ENCODE data around the gene NAB2. TPM values are rescaled to one million over a fixed set of nuclear protein-coding genes. Genes with fewer than 3 reads are reported as not detected.

Gene NAB2
- total and polyA plus RNA-seq, 2 donors: 32.7 to 33.7 TPM

DNA sequence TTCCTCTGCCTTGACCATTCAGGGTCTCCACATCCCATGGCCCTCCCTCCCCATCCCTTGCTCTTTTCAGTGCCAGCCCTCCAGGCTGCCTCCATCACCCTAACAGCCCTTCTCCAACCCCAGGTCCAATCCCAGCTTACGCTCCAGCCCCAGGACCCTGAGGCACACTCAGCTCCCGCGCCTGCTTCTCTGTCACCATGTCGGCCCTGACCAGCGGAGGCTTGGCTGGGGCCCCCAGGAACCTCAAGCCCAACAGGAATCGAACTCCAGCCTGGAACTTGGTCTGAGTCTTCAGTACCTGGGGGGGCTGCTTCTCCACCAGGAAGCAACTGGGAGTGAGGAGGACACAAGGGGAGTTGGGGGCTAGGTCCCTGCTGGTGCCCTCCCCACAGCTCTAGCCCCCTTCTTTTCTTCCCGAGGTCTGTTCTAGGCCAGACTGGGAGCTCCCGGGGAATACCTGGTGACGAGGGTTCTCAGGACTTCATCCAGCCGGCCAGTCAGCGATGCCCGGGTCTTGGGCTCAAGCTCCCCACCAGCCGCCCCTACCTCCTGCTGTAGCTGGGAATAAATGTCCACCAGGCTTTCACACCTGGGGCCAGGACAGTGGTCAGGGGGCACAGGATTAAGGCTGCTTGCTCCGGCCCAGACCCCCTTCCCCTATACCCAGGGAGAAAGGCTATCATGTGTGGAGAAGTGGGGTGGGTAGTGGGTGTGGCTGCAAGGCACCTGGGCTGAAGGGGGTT is 16.3 kb downstream of the NAB2 start:
- WGBS: 98% methylated on average over 14 of the region's 14 CpGs
- H3K9me3 ChIP-seq (ENCODE audit: control insufficient read depth in 2 of 2, insufficient read depth in 1 of 2, low read length in 1 of 2): no peaks in the 10 kb centered on the region
- no peaks in the 10 kb centered on the region for H3K27me3 ChIP-seq (ENCODE audit: control insufficient read depth in 2 of 2, insufficient read depth in 1 of 2, low read length in 1 of 2)
- no peak overlapping the region for H3K4me3 ChIP-seq (ENCODE audit: low read length in 2 of 2)
- no peak overlapping the region for H3K27ac ChIP-seq (ENCODE audit: low read depth in 1 of 2, low read length in 1 of 2)
- H3K36me3 ChIP-seq (ENCODE audit: control insufficient read depth in 2 of 2, insufficient read depth in 2 of 2, low read length in 1 of 2): peaks cover 58 to 62% of the 10 kb centered on the region in 2 donors
- no peak for DNase-seq (ENCODE audit: low read depth in 6 of 9, low spot score in 9 of 9)
- H3K4me1 ChIP-seq (ENCODE audit: control insufficient read depth in 2 of 2, insufficient read depth in 2 of 2, low read length in 2 of 2): peaks cover 7 to 25% of the 10 kb centered on the region in 2 donors

DNA sequence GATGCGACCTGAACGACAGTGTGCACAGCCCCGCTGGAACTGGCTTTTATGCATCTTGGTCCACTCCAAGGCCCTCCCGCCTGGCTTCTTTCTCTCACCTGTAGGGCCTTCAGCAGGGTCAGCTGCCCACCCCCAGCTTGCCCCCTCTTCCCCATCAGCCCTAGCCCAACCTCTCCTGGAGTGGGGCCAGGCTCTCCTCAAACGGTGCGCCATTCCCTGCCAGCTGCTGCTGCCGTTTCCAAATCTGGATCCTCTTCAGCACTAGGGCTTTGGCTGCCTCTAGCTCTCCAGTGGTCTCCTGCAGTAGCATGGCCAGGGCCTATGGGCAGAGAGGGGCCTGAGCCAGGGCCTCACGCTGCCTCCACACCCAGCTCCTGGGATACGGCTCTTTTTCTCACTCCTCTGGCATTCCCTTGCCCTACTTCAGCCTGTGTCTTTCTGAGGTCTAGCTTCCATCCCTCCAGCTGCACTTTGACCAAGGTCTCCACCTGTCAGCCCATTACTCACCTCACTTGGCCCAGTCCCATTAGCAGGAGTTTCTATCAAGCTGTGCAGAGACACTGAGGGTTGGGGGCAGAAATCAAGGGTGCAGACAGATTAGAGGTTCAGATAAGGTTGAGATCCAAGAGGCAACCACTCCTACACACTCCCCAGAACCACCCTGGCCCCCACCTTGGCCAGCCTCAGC is 17.3 kb downstream of the NAB2 start:
- H3K4me3 ChIP-seq (ENCODE audit: low read length in 2 of 2): no peak overlapping the region

DNA sequence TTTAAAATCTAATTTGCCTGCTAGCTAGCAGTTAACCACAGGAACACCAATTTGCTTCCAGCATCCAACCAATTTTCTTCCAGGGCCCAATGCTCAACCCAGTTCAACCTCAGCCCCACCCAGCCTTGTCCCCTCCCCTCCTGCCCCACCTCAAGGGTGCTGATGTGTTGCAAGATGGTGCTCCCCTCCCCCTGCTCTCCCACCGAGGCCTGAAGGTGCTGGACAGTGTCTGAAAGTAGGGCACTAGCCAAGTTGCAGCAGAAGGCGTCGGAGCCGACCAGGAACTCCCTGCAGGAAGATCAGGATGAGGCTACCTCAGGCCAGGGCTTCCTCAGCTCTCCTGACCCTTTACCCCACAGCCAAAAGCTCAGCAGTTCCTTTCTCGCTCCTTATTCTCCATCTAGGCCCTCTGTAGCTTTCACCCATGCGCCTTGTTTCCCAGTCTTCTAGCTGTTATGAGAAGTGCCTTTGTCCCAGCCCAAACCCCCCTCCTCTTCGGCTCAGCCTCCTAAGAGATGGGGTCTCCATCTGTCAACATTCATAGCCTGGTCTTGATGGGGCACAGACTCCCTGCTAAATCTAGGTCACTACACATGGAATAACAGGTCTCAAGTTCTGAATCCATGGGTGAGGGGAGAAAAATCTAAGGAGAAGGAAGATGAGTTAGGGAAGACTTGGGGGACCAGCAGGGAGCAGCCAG is 18.7 kb downstream of the NAB2 start:
- H3K4me1 ChIP-seq (ENCODE audit: control insufficient read depth in 2 of 2, insufficient read depth in 2 of 2, low read length in 2 of 2): peaks cover 10 to 40% of the 10 kb centered on the region in 2 donors
- peaks cover 0 to 4% of the 10 kb centered on the region in 2 donors for H3K9me3 ChIP-seq (ENCODE audit: control insufficient read depth in 2 of 2, insufficient read depth in 1 of 2, low read length in 1 of 2)
- H3K27me3 ChIP-seq (ENCODE audit: control insufficient read depth in 2 of 2, insufficient read depth in 1 of 2, low read length in 1 of 2): no peaks in the 10 kb centered on the region
- H3K27ac ChIP-seq (ENCODE audit: low read depth in 1 of 2, low read length in 1 of 2): no peak overlapping the region
- 96% methylated on average over 7 of the region's 7 CpGs for WGBS
- H3K36me3 ChIP-seq (ENCODE audit: control insufficient read depth in 2 of 2, insufficient read depth in 2 of 2, low read length in 1 of 2): peaks cover 49 to 52% of the 10 kb centered on the region in 2 donors
- no peak overlapping the region for H3K4me3 ChIP-seq (ENCODE audit: low read length in 2 of 2)
- DNase-seq (ENCODE audit: low read depth in 6 of 9, low spot score in 9 of 9): no peak

More for the DNA sequence above, 17.3 kb downstream of the NAB2 start:
- H3K4me1 ChIP-seq (ENCODE audit: control insufficient read depth in 2 of 2, insufficient read depth in 2 of 2, low read length in 2 of 2): peaks cover 7 to 30% of the 10 kb centered on the region in 2 donors
- no peak for DNase-seq (ENCODE audit: low read depth in 6 of 9, low spot score in 9 of 9)
- WGBS: 95% methylated on average over 9 of the region's 9 CpGs
- H3K9me3 ChIP-seq (ENCODE audit: control insufficient read depth in 2 of 2, insufficient read depth in 1 of 2, low read length in 1 of 2): peaks cover 0 to 2% of the 10 kb centered on the region in 2 donors
- H3K27me3 ChIP-seq (ENCODE audit: control insufficient read depth in 2 of 2, insufficient read depth in 1 of 2, low read length in 1 of 2): no peaks in the 10 kb centered on the region
- H3K36me3 ChIP-seq (ENCODE audit: control insufficient read depth in 2 of 2, insufficient read depth in 2 of 2, low read length in 1 of 2): peaks cover 58 to 61% of the 10 kb centered on the region in 2 donors
- no peak overlapping the region for H3K27ac ChIP-seq (ENCODE audit: low read depth in 1 of 2, low read length in 1 of 2)

DNA sequence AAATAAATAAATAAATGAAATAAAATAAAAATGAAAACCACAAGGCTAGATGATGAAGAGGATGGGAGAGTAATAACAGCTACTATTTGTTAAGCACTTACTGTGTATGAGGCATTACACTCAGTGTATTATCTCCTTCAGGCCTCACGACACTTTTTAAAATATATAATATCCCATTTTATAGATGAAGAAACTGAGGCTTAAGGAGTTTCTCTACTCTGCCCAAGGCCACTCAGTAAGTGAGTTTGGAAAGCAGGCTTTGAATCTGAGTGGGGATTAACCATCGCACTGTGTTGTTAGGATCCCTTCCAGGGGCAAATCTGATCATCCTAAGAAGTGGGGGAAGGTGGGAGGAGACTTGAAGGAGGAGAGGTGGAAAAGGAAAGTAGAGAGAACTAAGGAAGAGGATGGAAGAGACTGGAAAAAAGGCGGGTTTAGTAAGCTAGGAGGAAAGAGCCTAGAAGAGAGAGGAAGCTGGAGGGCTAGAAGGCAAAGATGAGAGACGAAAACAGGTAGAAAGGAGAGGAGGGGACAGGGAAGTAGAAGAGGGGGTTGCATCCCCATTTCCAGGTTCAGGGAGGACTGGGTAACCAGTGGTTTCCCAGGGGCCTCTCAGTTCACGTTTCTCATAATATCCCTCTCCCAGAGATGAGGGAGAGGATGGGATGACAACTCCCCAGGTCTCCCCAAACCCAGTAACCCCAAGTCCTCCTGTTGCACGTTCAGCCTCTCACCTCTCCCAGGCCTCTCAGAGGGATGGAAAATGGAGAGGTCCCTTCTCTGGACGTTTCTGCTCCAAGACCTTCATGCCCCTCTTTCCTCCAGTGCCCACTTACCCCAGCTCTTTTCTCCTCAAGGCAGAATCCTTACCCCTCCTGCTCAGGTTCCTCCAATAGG is 20.5 kb downstream of the NAB2 start:
- H3K9me3 ChIP-seq (ENCODE audit: control insufficient read depth in 2 of 2, insufficient read depth in 1 of 2, low read length in 1 of 2): peaks cover 0 to 4% of the 10 kb centered on the region in 2 donors
- WGBS: 76% methylated on average over 7 of the region's 7 CpGs
- H3K27me3 ChIP-seq (ENCODE audit: control insufficient read depth in 2 of 2, insufficient read depth in 1 of 2, low read length in 1 of 2): no peaks in the 10 kb centered on the region
- H3K36me3 ChIP-seq (ENCODE audit: control insufficient read depth in 2 of 2, insufficient read depth in 2 of 2, low read length in 1 of 2): peaks cover 38 to 39% of the 10 kb centered on the region in 2 donors
- peak overlapping the region; percentile 98 for H3K27ac ChIP-seq (ENCODE audit: low read depth in 1 of 2, low read length in 1 of 2)
- DNase-seq (ENCODE audit: low read depth in 6 of 9, low spot score in 9 of 9): no peak
- peak overlapping the region; percentile 52 to 75 for H3K4me3 ChIP-seq (ENCODE audit: low read length in 2 of 2)
- peaks cover 11 to 39% of the 10 kb centered on the region in 2 donors for H3K4me1 ChIP-seq (ENCODE audit: control insufficient read depth in 2 of 2, insufficient read depth in 2 of 2, low read length in 2 of 2)

DNA sequence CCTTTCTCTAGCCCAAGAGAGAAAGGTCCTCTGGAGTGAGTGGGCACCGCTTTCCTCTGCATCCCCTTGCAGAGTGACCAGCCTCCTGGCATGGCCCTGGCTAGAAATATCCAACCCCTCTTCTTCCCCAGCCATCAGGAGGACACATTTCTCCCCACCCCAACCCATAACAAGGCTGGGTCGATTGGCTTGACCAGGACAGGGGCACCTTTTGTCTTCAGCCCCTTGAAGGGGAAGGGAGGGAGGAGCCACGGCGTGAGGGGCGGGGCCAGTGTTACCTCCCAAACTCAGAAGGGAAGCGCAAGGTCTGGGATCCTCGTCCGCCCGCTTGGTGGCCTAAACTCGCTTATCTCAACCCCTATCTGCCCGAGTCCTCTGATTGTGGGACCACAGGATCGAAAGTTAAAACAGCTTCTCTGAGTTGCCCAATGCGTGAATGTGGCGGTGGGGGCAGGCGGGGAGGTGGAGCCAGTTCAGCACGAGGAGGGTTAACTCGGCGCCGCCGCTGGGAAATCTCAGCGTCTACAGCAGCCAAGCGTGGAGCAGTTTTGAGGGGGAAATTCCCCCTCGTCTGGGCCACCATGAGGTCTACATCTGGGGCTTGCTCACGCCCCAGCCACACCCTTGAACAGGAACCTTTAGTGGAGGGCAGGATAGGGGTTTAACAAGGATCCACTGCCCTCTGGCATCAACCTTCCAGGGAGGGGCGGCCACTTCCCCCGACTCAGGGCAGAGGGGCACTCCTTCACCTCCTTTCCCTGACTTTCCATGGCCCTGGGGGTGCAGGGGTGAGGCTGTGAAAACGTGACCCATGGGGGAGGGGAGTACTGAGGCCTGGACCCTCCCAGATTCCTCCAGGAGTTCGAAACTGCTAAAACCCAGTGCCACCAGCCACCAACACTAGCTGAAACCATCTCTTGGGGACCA is 21.5 kb downstream of the NAB2 start:
- no peaks in the 10 kb centered on the region for H3K27me3 ChIP-seq (ENCODE audit: control insufficient read depth in 2 of 2, insufficient read depth in 1 of 2, low read length in 1 of 2)
- peaks cover 29 to 30% of the 10 kb centered on the region in 2 donors for H3K36me3 ChIP-seq (ENCODE audit: control insufficient read depth in 2 of 2, insufficient read depth in 2 of 2, low read length in 1 of 2)
- peak overlapping the region; percentile 98 for H3K27ac ChIP-seq (ENCODE audit: low read depth in 1 of 2, low read length in 1 of 2)
- WGBS: 4% methylated on average over 28 of the region's 28 CpGs
- H3K9me3 ChIP-seq (ENCODE audit: control insufficient read depth in 2 of 2, insufficient read depth in 1 of 2, low read length in 1 of 2): peaks cover 0 to 4% of the 10 kb centered on the region in 2 donors
- DNase-seq (ENCODE audit: low read depth in 6 of 9, low spot score in 9 of 9): peak in 5 of 9 donors; percentile 63 to 77 (median 66)
- H3K4me3 ChIP-seq (ENCODE audit: low read length in 2 of 2): peak overlapping the region; percentile 52 to 75
- H3K4me1 ChIP-seq (ENCODE audit: control insufficient read depth in 2 of 2, insufficient read depth in 2 of 2, low read length in 2 of 2): peaks cover 11 to 39% of the 10 kb centered on the region in 2 donors

DNA sequence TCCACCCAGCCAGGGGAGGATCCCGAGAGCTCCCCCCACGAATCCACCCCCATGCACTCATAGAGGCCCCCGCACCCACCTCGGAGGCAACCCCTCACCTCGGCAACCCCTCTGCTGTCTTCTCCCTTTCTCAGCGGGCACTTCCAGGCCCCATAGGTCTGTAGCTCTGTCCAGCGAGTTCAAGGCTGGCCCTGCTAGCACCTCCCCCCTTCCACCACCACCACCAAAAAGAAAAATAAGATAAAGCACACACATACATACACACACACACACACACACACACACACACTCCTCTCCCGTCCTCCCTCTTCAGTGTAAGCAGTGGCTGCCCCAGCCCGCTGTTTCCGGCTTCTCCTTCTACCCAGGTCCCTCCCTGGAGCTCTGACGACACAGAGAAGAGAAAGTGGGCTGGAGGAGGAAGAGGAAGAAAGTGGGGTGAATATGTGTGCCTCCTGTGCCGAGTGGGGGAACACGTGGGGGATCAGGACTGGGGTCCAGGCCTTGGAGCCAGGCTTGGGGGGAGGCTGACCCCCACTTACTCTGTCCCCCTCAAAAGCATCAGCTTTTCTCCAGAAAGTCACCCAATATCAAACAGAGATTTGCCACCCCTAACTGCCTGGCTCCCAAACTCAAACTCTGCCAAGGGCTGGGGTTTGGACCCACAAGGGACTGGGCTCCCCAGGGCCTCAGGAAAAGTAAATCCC is 22.3 kb downstream of the NAB2 start, which contains the start of gene STAT6:
Gene STAT6, minus strand, starts transcription at position 332 of the 704 bp plus-strand sequence. CDS start 3,084 bp downstream, outside the sequence.
- peak within 1 kb of the TSS; percentile 52 to 75 for H3K4me3 ChIP-seq (ENCODE audit: low read length in 2 of 2)
- H3K27me3 ChIP-seq (ENCODE audit: control insufficient read depth in 2 of 2, insufficient read depth in 1 of 2, low read length in 1 of 2): no peaks in the 10 kb centered on the region
- peak in 7 of 9 donors; percentile 49 to 96 (median 87) for DNase-seq (ENCODE audit: low read depth in 6 of 9, low spot score in 9 of 9)
- under 1% methylated on average over 13 of the region's 13 CpGs for WGBS
- peaks cover 11 to 39% of the 10 kb centered on the region in 2 donors for H3K4me1 ChIP-seq (ENCODE audit: control insufficient read depth in 2 of 2, insufficient read depth in 2 of 2, low read length in 2 of 2)
- H3K9me3 ChIP-seq (ENCODE audit: control insufficient read depth in 2 of 2, insufficient read depth in 1 of 2, low read length in 1 of 2): peaks cover 0 to 4% of the 10 kb centered on the region in 2 donors
- H3K27ac ChIP-seq (ENCODE audit: low read depth in 1 of 2, low read length in 1 of 2): peak within 1 kb of the TSS; percentile 98
- peaks cover 21 to 22% of the 10 kb centered on the region in 2 donors for H3K36me3 ChIP-seq (ENCODE audit: control insufficient read depth in 2 of 2, insufficient read depth in 2 of 2, low read length in 1 of 2)

DNA sequence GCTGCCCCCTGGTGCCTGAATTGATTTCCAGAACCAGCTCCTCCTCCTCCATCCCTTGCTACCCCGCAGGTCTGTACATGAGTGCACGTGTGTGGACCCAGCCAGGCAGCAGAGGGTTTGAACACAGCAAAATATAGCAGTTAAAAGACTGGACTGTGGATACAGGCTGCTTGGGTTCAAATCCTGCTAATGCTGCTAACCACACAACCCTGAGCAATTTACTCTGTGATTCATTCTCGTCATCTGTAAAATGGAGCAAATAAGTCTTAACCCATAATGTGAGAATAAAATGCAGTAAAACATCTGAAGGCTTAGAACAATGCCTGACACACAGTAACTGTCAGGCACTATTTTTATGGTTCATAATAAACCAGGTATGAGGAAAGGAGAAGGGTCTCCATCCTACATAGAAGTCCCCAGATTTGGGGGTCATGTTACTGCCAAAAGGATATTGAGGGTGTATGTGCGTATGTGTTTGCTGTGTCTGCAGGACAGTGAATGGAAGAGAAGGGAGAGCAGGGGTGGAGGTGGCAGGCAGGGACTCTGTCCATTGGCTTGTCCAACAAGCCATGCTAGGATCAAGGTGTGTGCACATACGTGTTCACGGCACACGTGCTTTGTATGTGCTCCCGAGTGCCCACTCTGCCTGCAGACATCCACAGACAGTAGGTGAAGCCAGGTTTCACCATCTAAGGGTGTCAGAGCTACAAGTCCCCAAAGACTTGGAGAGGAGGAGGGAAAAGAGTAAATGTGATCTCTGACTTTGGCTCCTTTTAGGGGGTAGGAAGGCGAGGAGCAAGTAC is 23.8 kb downstream of the NAB2 start:
- WGBS: 76% methylated on average over 9 of the region's 9 CpGs
- Histone ChIP-seq H3K9me3 (ENCODE audit: control insufficient read depth in 2 of 2, insufficient read depth in 1 of 2, low read length in 1 of 2) (peaks cover 0 to 4% of the 10 kb centered on the region in 2 donors), H3K4me3 (ENCODE audit: low read length in 2 of 2) (peak overlapping the region; percentile 52 to 75), H3K36me3 (ENCODE audit: control insufficient read depth in 2 of 2, insufficient read depth in 2 of 2, low read length in 1 of 2) (peaks cover 6 to 8% of the 10 kb centered on the region in 2 donors), H3K27ac (ENCODE audit: low read depth in 1 of 2, low read length in 1 of 2) (peak overlapping the region; percentile 98), H3K4me1 (ENCODE audit: control insufficient read depth in 2 of 2, insufficient read depth in 2 of 2, low read length in 2 of 2) (peaks cover 11 to 39% of the 10 kb centered on the region in 2 donors), H3K27me3 (ENCODE audit: control insufficient read depth in 2 of 2, insufficient read depth in 1 of 2, low read length in 1 of 2) (no peaks in the 10 kb centered on the region)
- peak in 2 of 9 donors; percentile 96 to 97 for DNase-seq (ENCODE audit: low read depth in 6 of 9, low spot score in 9 of 9)
